ENCODE results near the gene FUT7.

FUT7 gene

GRCh38 chr9:137046088-137046787, 14.3 kb upstream of the FUT7 start, which contains the start of gene NPDC1 (continued):
- TF ChIP-seq, protein P1, sequence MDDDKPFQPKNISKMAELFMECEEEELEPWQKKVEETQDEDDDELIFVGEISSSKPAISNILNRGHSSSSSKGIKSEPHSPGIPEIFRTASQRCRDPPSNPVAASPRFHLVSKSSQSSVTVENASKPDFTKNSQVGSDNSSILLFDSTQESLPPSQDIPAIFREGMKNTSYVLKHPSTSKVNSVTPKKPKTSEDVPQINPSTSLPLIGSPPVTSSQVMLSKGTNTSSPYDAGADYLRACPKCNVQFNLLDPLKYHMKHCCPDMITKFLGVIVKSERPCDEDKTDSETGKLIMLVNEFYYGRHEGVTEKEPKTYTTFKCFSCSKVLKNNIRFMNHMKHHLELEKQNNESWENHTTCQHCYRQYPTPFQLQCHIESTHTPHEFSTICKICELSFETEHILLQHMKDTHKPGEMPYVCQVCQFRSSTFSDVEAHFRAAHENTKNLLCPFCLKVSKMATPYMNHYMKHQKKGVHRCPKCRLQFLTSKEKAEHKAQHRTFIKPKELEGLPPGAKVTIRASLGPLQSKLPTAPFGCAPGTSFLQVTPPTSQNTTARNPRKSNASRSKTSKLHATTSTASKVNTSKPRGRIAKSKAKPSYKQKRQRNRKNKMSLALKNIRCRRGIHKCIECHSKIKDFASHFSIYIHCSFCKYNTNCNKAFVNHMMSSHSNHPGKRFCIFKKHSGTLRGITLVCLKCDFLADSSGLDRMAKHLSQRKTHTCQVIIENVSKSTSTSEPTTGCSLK (tag by site-specific recombination; IDR thresholded peaks at IDR 0.05) = no peak
- no peak for TF ChIP-seq OVOL3 (tag by site-specific recombination; IDR thresholded peaks at IDR 0.05)
- TF ChIP-seq SCRT2 (tag by site-specific recombination; IDR thresholded peaks at IDR 0.05) = peak; percentile 17; the same call in 1 of the 2 replicates
- no peak for TF ChIP-seq ZNF571 (tag by site-specific recombination; IDR thresholded peaks at IDR 0.05)
- TF ChIP-seq ZNF449 (tag by site-specific recombination; IDR thresholded peaks at IDR 0.05) = 0 out of 2 replicates have a peak, but pooled peaks have one; percentile 23
- peak; percentile 76; the same call in 1 of the 2 replicates for TF ChIP-seq ZBTB7A (tag by site-specific recombination; IDR thresholded peaks at IDR 0.05; ENCODE audit: low read depth)
- no peak for TF ChIP-seq SCRT1 (tag by site-specific recombination; IDR thresholded peaks at IDR 0.05; ENCODE audit: borderline replicate concordance)
- TF ChIP-seq ZEB2 (tag by site-specific recombination; IDR thresholded peaks at IDR 0.05) = peak; percentile 97
- TF ChIP-seq PRDM1 (tag by site-specific recombination; IDR thresholded peaks at IDR 0.05) = no peak
- TF ChIP-seq ZNF112 (tag by site-specific recombination; IDR thresholded peaks at IDR 0.05) = no peak
- TF ChIP-seq ZNF561 (tag by site-specific recombination; IDR thresholded peaks at IDR 0.05; ENCODE audit: borderline replicate concordance) = 0 out of 2 replicates have a peak, but pooled peaks have one; percentile 26
- peak; percentile 59; the same call in 1 of the 2 replicates for TF ChIP-seq ZBTB48 (tag by site-specific recombination; IDR thresholded peaks at IDR 0.05)
- no peak for TF ChIP-seq PRDM6 (tag by site-specific recombination; IDR thresholded peaks at IDR 0.05)
- TF ChIP-seq, protein P2, sequence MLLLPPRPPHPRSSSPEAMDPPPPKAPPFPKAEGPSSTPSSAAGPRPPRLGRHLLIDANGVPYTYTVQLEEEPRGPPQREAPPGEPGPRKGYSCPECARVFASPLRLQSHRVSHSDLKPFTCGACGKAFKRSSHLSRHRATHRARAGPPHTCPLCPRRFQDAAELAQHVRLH (tag by site-specific recombination; IDR thresholded peaks at IDR 0.05) = no peak
- no peak for TF ChIP-seq ZNF140 (tag by site-specific recombination; IDR thresholded peaks at IDR 0.05)
- TF ChIP-seq PBX3 (CRISPR knock-in tag; IDR thresholded peaks at IDR 0.05) = no peak
- no peak for TF ChIP-seq ZNF704 (tag by site-specific recombination; IDR thresholded peaks at IDR 0.05)
- TF ChIP-seq ZNF560 (tag by site-specific recombination; IDR thresholded peaks at IDR 0.05; ENCODE audit: borderline replicate concordance) = 0 out of 2 replicates have a peak, but pooled peaks have one; percentile 31
- 0 out of 2 replicates have a peak, but pooled peaks have one; percentile 10 for TF ChIP-seq ZNF239 (tag by site-specific recombination; IDR thresholded peaks at IDR 0.05)
- 0 out of 2 replicates have a peak, but pooled peaks have one; percentile 72 for TF ChIP-seq KLF16 (tag by site-specific recombination; IDR thresholded peaks at IDR 0.05)
- TF ChIP-seq ZBTB20 (tag by site-specific recombination; IDR thresholded peaks at IDR 0.05) = 0 out of 2 replicates have a peak, but pooled peaks have one; percentile 64
- TF ChIP-seq ZNF423 (tag by site-specific recombination; IDR thresholded peaks at IDR 0.05) = no peak
- TF ChIP-seq ZBTB6 (tag by site-specific recombination; IDR thresholded peaks at IDR 0.05) = 0 out of 2 replicates have a peak, but pooled peaks have one; percentile 8
- TF ChIP-seq ZNF132 (tag by site-specific recombination; IDR thresholded peaks at IDR 0.05; ENCODE audit: borderline replicate concordance) = no peak
- peak; percentile 70 for TF ChIP-seq ZBTB8A (tag by site-specific recombination; IDR thresholded peaks at IDR 0.05)
- TF ChIP-seq GFI1B (tag by site-specific recombination; IDR thresholded peaks at IDR 0.05) = no peak
- TF ChIP-seq ZNF843 (tag by site-specific recombination; IDR thresholded peaks at IDR 0.05) = 0 out of 2 replicates have a peak, but pooled peaks have one; percentile 48
- no peak; the same call in 1 of the 2 replicates for TF ChIP-seq ZNF623 (tag by site-specific recombination; IDR thresholded peaks at IDR 0.05)
- peak; percentile 75 for TF ChIP-seq ZXDB (tag by site-specific recombination; IDR thresholded peaks at IDR 0.05)
- TF ChIP-seq KLF8 (tag by site-specific recombination; IDR thresholded peaks at IDR 0.05) = peak; percentile 92
- no peak for TF ChIP-seq ZNF311 (tag by site-specific recombination; IDR thresholded peaks at IDR 0.05; ENCODE audit: borderline replicate concordance)

Data from HEK293 (cell line).